ENCODE measurements around the gene ATP1B2.

ATP1B2 gene

GRCh38 chr17:7650509-7651096, at the start of gene ATP1B2:
ATP1B2 (plus strand) TSS chr17:7650926; CDS start chr17:7651519, 593 bp downstream.
- Histone ChIP-seq H3K36me3 (ENCODE audit: control insufficient read depth, insufficient read depth, low read length) (no peaks in the 10 kb centered on the region), H3K27me3 (ENCODE audit: control insufficient read depth, insufficient read depth, low read length) (peaks cover 49% of the 10 kb centered on the region), H3K4me3 (ENCODE audit: low read length) (peak within 1 kb of the TSS; percentile 7), H3K9me3 (ENCODE audit: control insufficient read depth, low read length) (no peaks in the 10 kb centered on the region), H3K4me1 (ENCODE audit: control insufficient read depth, insufficient read depth, low read length) (peaks cover 18% of the 10 kb centered on the region), H3K9ac (ENCODE audit: low read length) (peak within 1 kb of the TSS; percentile 53)

DNA sequence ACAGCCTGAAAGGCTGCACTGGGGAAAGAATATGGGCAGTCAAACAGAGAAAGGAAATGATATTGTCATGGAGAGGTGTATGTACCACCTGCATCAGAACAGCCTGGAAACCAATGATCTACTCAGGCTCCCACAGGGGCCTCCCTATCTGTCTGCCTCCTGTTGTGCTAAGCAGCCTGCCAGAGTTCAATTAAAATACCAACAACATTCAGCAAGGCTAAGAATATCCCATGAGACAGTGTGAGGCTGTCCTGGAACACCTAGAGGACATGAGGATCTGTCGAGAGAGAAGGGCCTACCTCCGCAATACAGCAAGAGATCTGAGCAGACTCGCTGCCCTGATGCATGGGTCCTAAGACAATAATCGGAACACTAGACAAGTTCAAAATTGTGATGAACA, 44.4 kb upstream of the ATP1B2 start:
- Histone ChIP-seq H3K9ac (ENCODE audit: low read length) (no peak overlapping the region), H3K4me3 (ENCODE audit: low read length) (no peak overlapping the region), H3K36me3 (ENCODE audit: control insufficient read depth, insufficient read depth, low read length) (no peaks in the 10 kb centered on the region), H3K4me1 (ENCODE audit: control insufficient read depth, insufficient read depth, low read length) (no peaks in the 10 kb centered on the region), H3K27me3 (ENCODE audit: control insufficient read depth, insufficient read depth, low read length) (no peaks in the 10 kb centered on the region), H3K9me3 (ENCODE audit: control insufficient read depth, low read length) (no peaks in the 10 kb centered on the region)

DNA sequence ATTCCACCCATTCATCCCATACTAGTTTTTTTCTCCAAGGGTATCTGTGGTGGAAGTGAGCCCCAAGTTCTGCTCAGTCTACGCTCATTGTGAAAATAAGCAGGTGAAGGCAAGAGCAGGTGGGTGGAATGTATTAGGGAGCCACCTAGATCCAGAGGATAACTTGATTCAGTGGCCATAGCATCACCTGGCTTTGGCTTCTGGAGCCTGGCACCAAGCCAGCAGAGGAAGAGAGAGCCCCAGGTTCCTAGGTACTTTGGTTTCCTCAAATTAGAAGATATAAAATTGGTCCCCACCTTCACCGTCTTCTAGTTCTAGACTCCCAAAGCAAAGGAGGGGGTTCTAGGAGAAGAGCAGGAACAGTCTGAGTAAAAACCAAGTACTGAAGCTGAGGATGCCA, 40.1 kb upstream of the ATP1B2 start:
- H3K9ac ChIP-seq (ENCODE audit: low read length), result no peak overlapping the region
- H3K36me3 ChIP-seq (ENCODE audit: control insufficient read depth, insufficient read depth, low read length), result no peaks in the 10 kb centered on the region
- H3K4me3 ChIP-seq (ENCODE audit: low read length), result no peak overlapping the region

GRCh38 chr17:7611635-7612293, 39.0 kb upstream of the ATP1B2 start:
- Histone ChIP-seq H3K4me1 (ENCODE audit: control insufficient read depth, insufficient read depth, low read length) (peaks cover 19% of the 10 kb centered on the region), H3K9ac (ENCODE audit: low read length) (no peak overlapping the region), H3K27me3 (ENCODE audit: control insufficient read depth, insufficient read depth, low read length) (no peaks in the 10 kb centered on the region), H3K9me3 (ENCODE audit: control insufficient read depth, low read length) (no peaks in the 10 kb centered on the region), H3K4me3 (ENCODE audit: low read length) (no peak overlapping the region), H3K36me3 (ENCODE audit: control insufficient read depth, insufficient read depth, low read length) (no peaks in the 10 kb centered on the region)

More for the DNA sequence above, 40.1 kb upstream of the ATP1B2 start:
- no peaks in the 10 kb centered on the region for H3K9me3 ChIP-seq (ENCODE audit: control insufficient read depth, low read length)
- H3K27me3 ChIP-seq (ENCODE audit: control insufficient read depth, insufficient read depth, low read length), result no peaks in the 10 kb centered on the region
- H3K4me1 ChIP-seq (ENCODE audit: control insufficient read depth, insufficient read depth, low read length), result peaks cover 19% of the 10 kb centered on the region

- no peaks in the 10 kb centered on the region for H3K27me3 ChIP-seq (ENCODE audit: control insufficient read depth, insufficient read depth, low read length)
- H3K4me3 ChIP-seq (ENCODE audit: low read length), result no peak overlapping the region
- H3K9ac ChIP-seq (ENCODE audit: low read length), result no peak overlapping the region
- no peaks in the 10 kb centered on the region for H3K36me3 ChIP-seq (ENCODE audit: control insufficient read depth, insufficient read depth, low read length)
- H3K9me3 ChIP-seq (ENCODE audit: control insufficient read depth, low read length), result no peaks in the 10 kb centered on the region
- peaks cover 19% of the 10 kb centered on the region for H3K4me1 ChIP-seq (ENCODE audit: control insufficient read depth, insufficient read depth, low read length)
Observed at GRCh38 chr17:7612294-7612640, 38.5 kb upstream of the ATP1B2 start.

DNA sequence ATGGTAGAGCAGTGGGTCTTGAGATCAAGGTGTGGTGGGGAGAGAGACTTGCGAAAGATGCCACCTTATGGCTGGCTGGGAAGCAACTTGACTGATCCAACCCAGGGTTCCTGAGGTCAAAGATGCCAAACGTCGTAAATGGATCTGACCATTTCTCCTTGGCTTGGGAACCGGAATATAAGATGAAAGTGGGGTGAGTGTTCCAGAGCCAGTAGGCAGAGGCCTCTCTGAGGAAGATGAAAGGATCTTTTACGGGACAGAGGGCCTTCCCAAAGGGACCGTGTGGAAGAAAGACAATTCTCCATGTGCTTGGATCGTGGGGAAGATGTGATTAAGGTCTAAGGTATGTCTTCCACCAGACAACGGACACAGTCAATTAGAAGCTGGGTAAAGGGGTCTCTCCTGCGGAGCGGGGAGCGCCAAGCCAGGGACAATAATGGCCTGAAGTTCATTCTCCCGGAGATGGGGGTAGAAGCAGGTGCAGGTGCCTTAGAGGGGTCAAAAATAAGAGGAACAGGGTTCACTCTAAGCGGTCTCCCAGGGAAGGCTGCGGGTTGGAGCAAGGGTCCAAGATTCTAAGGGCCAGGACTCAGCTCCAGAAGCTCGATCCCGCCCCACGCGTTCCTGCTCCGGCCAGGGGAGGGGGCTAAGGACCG, 36.8 kb upstream of the ATP1B2 start:
- H3K27me3 ChIP-seq (ENCODE audit: control insufficient read depth, insufficient read depth, low read length), result no peaks in the 10 kb centered on the region
- H3K36me3 ChIP-seq (ENCODE audit: control insufficient read depth, insufficient read depth, low read length), result no peaks in the 10 kb centered on the region
- no peaks in the 10 kb centered on the region for H3K9me3 ChIP-seq (ENCODE audit: control insufficient read depth, low read length)
- H3K9ac ChIP-seq (ENCODE audit: low read length), result peak overlapping the region; percentile 88
- H3K4me1 ChIP-seq (ENCODE audit: control insufficient read depth, insufficient read depth, low read length), result peaks cover 19% of the 10 kb centered on the region
- peak overlapping the region; percentile 16 for H3K4me3 ChIP-seq (ENCODE audit: low read length)

DNA sequence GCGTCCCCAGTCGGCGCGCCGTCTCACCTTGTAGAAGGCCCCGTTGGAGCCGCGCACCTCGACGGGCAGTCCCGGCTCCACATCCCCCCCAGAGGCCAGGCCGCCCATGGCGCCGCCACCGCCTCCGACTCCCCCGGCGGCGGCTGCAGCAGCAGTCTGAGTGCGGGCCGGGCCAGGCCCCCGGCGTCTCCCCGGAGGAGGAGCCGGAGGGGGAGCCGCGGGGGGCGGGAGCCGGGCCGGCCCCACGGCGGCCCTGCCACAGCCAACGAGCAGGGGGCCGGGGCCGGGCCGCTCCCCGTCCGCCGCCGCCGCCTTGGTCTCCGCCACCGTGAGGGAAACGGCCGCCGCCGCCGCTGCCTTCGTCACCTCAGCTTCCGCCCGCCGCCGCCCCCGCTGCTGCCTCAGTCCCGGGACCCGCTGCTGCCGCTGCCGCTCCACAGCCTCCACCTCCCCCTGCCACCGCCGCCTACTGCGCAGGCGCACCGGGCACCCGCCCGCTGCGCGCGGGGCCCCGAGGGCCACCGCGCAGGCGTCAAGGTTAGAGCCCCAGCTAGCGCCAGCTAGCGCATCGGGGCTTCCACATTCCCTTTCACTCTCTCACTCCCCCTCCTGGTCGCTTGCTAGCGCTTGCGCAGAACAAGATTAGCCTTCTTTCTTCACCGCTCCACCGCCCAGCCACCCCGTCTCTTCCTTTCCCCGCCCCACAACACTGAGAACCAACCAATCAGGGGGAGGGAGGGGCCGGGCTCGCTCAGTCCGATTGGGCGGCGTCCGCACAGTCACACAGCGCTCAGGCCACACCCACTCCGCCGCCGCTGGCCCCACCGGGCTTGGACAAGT, 36.1 kb upstream of the ATP1B2 start, which contains the start of gene FXR2:
FXR2 (minus strand) TSS at position 473 of the 840 bp plus-strand sequence; CDS start at position 108, 365 bp downstream.
- Histone ChIP-seq H3K27me3 (ENCODE audit: control insufficient read depth, insufficient read depth, low read length) (no peaks in the 10 kb centered on the region), H3K9me3 (ENCODE audit: control insufficient read depth, low read length) (no peaks in the 10 kb centered on the region), H3K4me3 (ENCODE audit: low read length) (peak within 1 kb of the TSS; percentile 16), H3K9ac (ENCODE audit: low read length) (peak within 1 kb of the TSS; percentile 88), H3K4me1 (ENCODE audit: control insufficient read depth, insufficient read depth, low read length) (peaks cover 19% of the 10 kb centered on the region), H3K36me3 (ENCODE audit: control insufficient read depth, insufficient read depth, low read length) (no peaks in the 10 kb centered on the region)

GRCh38 chr17:7615265-7615747, 35.4 kb upstream of the ATP1B2 start:
- no peaks in the 10 kb centered on the region for H3K27me3 ChIP-seq (ENCODE audit: control insufficient read depth, insufficient read depth, low read length)
- H3K4me3 ChIP-seq (ENCODE audit: low read length), result no peak overlapping the region
- no peaks in the 10 kb centered on the region for H3K9me3 ChIP-seq (ENCODE audit: control insufficient read depth, low read length)
- H3K9ac ChIP-seq (ENCODE audit: low read length), result no peak overlapping the region
- H3K36me3 ChIP-seq (ENCODE audit: control insufficient read depth, insufficient read depth, low read length), result no peaks in the 10 kb centered on the region
- peaks cover 19% of the 10 kb centered on the region for H3K4me1 ChIP-seq (ENCODE audit: control insufficient read depth, insufficient read depth, low read length)

GRCh38 chr17:7618608-7619007, 32.1 kb upstream of the ATP1B2 start:
- Histone ChIP-seq H3K9me3 (ENCODE audit: control insufficient read depth, low read length) (no peaks in the 10 kb centered on the region), H3K4me1 (ENCODE audit: control insufficient read depth, insufficient read depth, low read length) (peaks cover 4% of the 10 kb centered on the region), H3K4me3 (ENCODE audit: low read length) (no peak overlapping the region), H3K9ac (ENCODE audit: low read length) (no peak overlapping the region), H3K27me3 (ENCODE audit: control insufficient read depth, insufficient read depth, low read length) (no peaks in the 10 kb centered on the region), H3K36me3 (ENCODE audit: control insufficient read depth, insufficient read depth, low read length) (no peaks in the 10 kb centered on the region)

DNA sequence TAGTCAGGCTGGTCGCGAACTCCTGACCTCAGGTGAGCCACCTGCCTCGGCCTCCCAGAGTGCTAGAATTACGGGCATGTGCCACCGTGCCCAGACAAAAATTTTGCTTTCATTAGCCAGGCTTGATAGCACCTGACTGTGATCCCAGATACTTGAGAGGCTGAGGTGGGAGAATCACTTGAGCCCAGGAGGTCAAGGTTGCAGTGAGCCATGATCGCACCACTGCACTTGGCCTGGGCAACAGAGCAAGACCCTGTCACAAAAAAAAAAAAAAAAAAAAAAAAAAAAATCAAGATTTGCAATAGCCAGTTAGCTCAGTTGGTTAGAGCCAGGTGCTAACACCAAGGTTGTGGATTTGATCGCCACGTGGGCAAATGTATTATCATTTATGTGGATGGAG, 29.9 kb upstream of the ATP1B2 start:
- Histone ChIP-seq H3K4me3 (ENCODE audit: low read length) (no peak overlapping the region), H3K36me3 (ENCODE audit: control insufficient read depth, insufficient read depth, low read length) (no peaks in the 10 kb centered on the region), H3K9ac (ENCODE audit: low read length) (no peak overlapping the region), H3K27me3 (ENCODE audit: control insufficient read depth, insufficient read depth, low read length) (no peaks in the 10 kb centered on the region), H3K9me3 (ENCODE audit: control insufficient read depth, low read length) (no peaks in the 10 kb centered on the region), H3K4me1 (ENCODE audit: control insufficient read depth, insufficient read depth, low read length) (no peaks in the 10 kb centered on the region)

DNA sequence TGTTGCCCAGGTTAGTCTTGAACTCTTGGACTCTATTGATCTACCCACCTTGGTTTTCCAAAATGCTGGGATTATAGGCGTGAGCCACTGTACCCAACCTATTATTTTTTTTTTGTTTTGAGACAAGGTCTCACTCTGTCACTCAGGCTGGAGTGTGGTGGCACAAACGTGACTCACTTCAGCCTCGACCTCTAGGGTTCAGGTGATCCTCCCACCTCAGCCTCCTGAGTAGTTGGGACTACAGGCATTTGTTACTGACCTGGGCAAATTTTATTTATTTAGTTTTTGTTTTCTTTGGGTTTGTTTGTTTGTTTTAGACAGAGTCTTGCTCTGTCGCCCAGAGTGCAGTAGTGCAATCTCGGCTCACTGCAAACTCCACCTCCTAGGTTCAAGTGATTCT, 27.1 kb upstream of the ATP1B2 start:
- Histone ChIP-seq H3K36me3 (ENCODE audit: control insufficient read depth, insufficient read depth, low read length) (no peaks in the 10 kb centered on the region), H3K27me3 (ENCODE audit: control insufficient read depth, insufficient read depth, low read length) (no peaks in the 10 kb centered on the region), H3K4me3 (ENCODE audit: low read length) (no peak overlapping the region), H3K9me3 (ENCODE audit: control insufficient read depth, low read length) (no peaks in the 10 kb centered on the region), H3K4me1 (ENCODE audit: control insufficient read depth, insufficient read depth, low read length) (peaks cover 6% of the 10 kb centered on the region), H3K9ac (ENCODE audit: low read length) (no peak overlapping the region)

Measured in mucosa of stomach (tissue), 1 donor.